Activated T-cell treated with anti-CD3 and anti-CD28 coated beads, Interleukin-2, amount 50 U/mL, for 24 hours (primary cell): Measurements from ENCODE around the gene MAP3K10.
"Not testable (repeated sequence)": the region's sequence is repeated elsewhere in the genome, so short reads cannot be mapped to it uniquely, and the experiment has no call there.

Source experiments
- DNase-seq: peaks from one replicate; pipeline ENCODE4 v3.0.0-alpha.2; 2020
- H3K27ac Mint-ChIP-seq: 2 replicates; pipeline ENCODE4 v1.8.0; 2020; ENCODE audit warnings: mild to moderate bottlenecking, mixed read lengths
- H3K27me3 Mint-ChIP-seq: 2 replicates; pipeline ENCODE4 v1.8.0; 2020; ENCODE audit warnings: mixed read lengths
- H3K36me3 Mint-ChIP-seq: 2 replicates; pipeline ENCODE4 v1.8.0; 2020; ENCODE audit warnings: low read depth, mixed read lengths
- H3K4me1 Mint-ChIP-seq: 2 replicates; pipeline ENCODE4 v1.8.0; 2020; ENCODE audit warnings: low read depth, mixed read lengths
- H3K4me3 Mint-ChIP-seq: 2 replicates; pipeline ENCODE4 v1.8.0; 2020; ENCODE audit warnings: mild to moderate bottlenecking, moderate library complexity, mixed read lengths
- H3K9me3 Mint-ChIP-seq: 2 replicates; pipeline ENCODE4 v1.8.0; 2020; ENCODE audit warnings: mixed read lengths

MAP3K10 gene

GRCh38 chr19:40190891-40191835 lies at the start of gene MAP3K10:
Gene MAP3K10, plus strand, starts transcription at chr19:40191426. Its CDS starts 606 bp downstream, at chr19:40192032.
- H3K9me3 Mint-ChIP-seq: no peaks in the 10 kb centered on the region
- H3K27me3 Mint-ChIP-seq: no peaks in the 10 kb centered on the region
- H3K36me3 Mint-ChIP-seq: peaks cover 1% of the 10 kb centered on the region
- peak; percentile 87 for DNase-seq
- H3K4me3 Mint-ChIP-seq: peak within 1 kb of the TSS; percentile 84
- peaks cover 40% of the 10 kb centered on the region for H3K4me1 Mint-ChIP-seq
- peak within 1 kb of the TSS; percentile 96 for H3K27ac Mint-ChIP-seq

- DNase-seq: no peak
- Mint-ChIP-seq H3K9me3 (no peaks in the 10 kb centered on the region), H3K27ac (no peak overlapping the region), H3K27me3 (no peaks in the 10 kb centered on the region), H3K4me3 (no peak overlapping the region), H3K4me1 (peaks cover 30% of the 10 kb centered on the region), H3K36me3 (no peaks in the 10 kb centered on the region)
Measured at GRCh38 chr19:40141551-40141950, 49.7 kb upstream of the MAP3K10 start.

- peak; percentile 39 for DNase-seq
- no peaks in the 10 kb centered on the region for H3K36me3 Mint-ChIP-seq
- no peaks in the 10 kb centered on the region for H3K9me3 Mint-ChIP-seq
- H3K27ac Mint-ChIP-seq: peak overlapping the region; percentile 93
- H3K4me1 Mint-ChIP-seq: peaks cover 47% of the 10 kb centered on the region
- H3K27me3 Mint-ChIP-seq: no peaks in the 10 kb centered on the region
- peak overlapping the region; percentile 51 for H3K4me3 Mint-ChIP-seq
Measured at GRCh38 chr19:40143612-40144011, 47.6 kb upstream of the MAP3K10 start.

GRCh38 chr19:40144151-40144550 lies 47.1 kb upstream of the MAP3K10 start:
- peak overlapping the region; percentile 93 for H3K27ac Mint-ChIP-seq
- H3K36me3 Mint-ChIP-seq: no peaks in the 10 kb centered on the region
- H3K27me3 Mint-ChIP-seq: no peaks in the 10 kb centered on the region
- H3K9me3 Mint-ChIP-seq: no peaks in the 10 kb centered on the region
- DNase-seq: no peak
- peaks cover 48% of the 10 kb centered on the region for H3K4me1 Mint-ChIP-seq
- peak overlapping the region; percentile 62 for H3K4me3 Mint-ChIP-seq

GRCh38 chr19:40144947-40145748 lies 46.1 kb upstream of the MAP3K10 start:
- Mint-ChIP-seq H3K4me1 (peaks cover 55% of the 10 kb centered on the region), H3K36me3 (no peaks in the 10 kb centered on the region), H3K27me3 (no peaks in the 10 kb centered on the region), H3K9me3 (no peaks in the 10 kb centered on the region), H3K27ac (peak overlapping the region; percentile 77), H3K4me3 (no peak overlapping the region)
- no peak for DNase-seq

- not testable (repeated sequence) for H3K36me3 Mint-ChIP-seq, DNase-seq, H3K27ac Mint-ChIP-seq, H3K9me3 Mint-ChIP-seq, H3K4me3 Mint-ChIP-seq, H3K27me3 Mint-ChIP-seq
- H3K4me1 Mint-ChIP-seq: peaks cover 55% of the 10 kb centered on the region
Measured at GRCh38 chr19:40145749-40146029, 45.5 kb upstream of the MAP3K10 start.

- Mint-ChIP-seq H3K36me3 (no peaks in the 10 kb centered on the region), H3K27ac (peak overlapping the region; percentile 7), H3K27me3 (no peaks in the 10 kb centered on the region), H3K4me1 (peaks cover 55% of the 10 kb centered on the region), H3K4me3 (no peak overlapping the region), H3K9me3 (no peaks in the 10 kb centered on the region)
- DNase-seq: no peak
Measured at GRCh38 chr19:40147338-40147692, 43.9 kb upstream of the MAP3K10 start.

- Mint-ChIP-seq H3K4me3 (no peak overlapping the region), H3K36me3 (no peaks in the 10 kb centered on the region), H3K27me3 (no peaks in the 10 kb centered on the region), H3K4me1 (peaks cover 52% of the 10 kb centered on the region), H3K27ac (no peak overlapping the region), H3K9me3 (no peaks in the 10 kb centered on the region)
- no peak for DNase-seq
Measured at GRCh38 chr19:40147693-40148347, 43.4 kb upstream of the MAP3K10 start.

- Mint-ChIP-seq H3K36me3 (no peaks in the 10 kb centered on the region), H3K9me3 (no peaks in the 10 kb centered on the region), H3K27me3 (no peaks in the 10 kb centered on the region), H3K4me3 (no peak overlapping the region), H3K27ac (no peak overlapping the region), H3K4me1 (peaks cover 38% of the 10 kb centered on the region)
- DNase-seq: no peak
Measured at GRCh38 chr19:40149501-40149900, 41.7 kb upstream of the MAP3K10 start.

GRCh38 chr19:40150170-40150569 lies 41.1 kb upstream of the MAP3K10 start:
- no peak overlapping the region for H3K4me3 Mint-ChIP-seq
- no peaks in the 10 kb centered on the region for H3K9me3 Mint-ChIP-seq
- H3K27me3 Mint-ChIP-seq: no peaks in the 10 kb centered on the region
- no peaks in the 10 kb centered on the region for H3K36me3 Mint-ChIP-seq
- no peak for DNase-seq
- peaks cover 33% of the 10 kb centered on the region for H3K4me1 Mint-ChIP-seq
- H3K27ac Mint-ChIP-seq: no peak overlapping the region

- no peaks in the 10 kb centered on the region for H3K27me3 Mint-ChIP-seq
- H3K27ac Mint-ChIP-seq: no peak overlapping the region
- H3K4me1 Mint-ChIP-seq: peaks cover 12% of the 10 kb centered on the region
- H3K36me3 Mint-ChIP-seq: no peaks in the 10 kb centered on the region
- DNase-seq: no peak
- no peak overlapping the region for H3K4me3 Mint-ChIP-seq
- H3K9me3 Mint-ChIP-seq: no peaks in the 10 kb centered on the region
Measured at GRCh38 chr19:40154121-40154680, 37.0 kb upstream of the MAP3K10 start.

- no peaks in the 10 kb centered on the region for H3K9me3 Mint-ChIP-seq
- no peak overlapping the region for H3K4me3 Mint-ChIP-seq
- H3K36me3 Mint-ChIP-seq: no peaks in the 10 kb centered on the region
- peaks cover 6% of the 10 kb centered on the region for H3K4me1 Mint-ChIP-seq
- H3K27ac Mint-ChIP-seq: peak overlapping the region; percentile 40
- DNase-seq: no peak
- no peaks in the 10 kb centered on the region for H3K27me3 Mint-ChIP-seq
Measured at GRCh38 chr19:40155749-40156265, 35.4 kb upstream of the MAP3K10 start.

GRCh38 chr19:40157059-40157458 lies 34.2 kb upstream of the MAP3K10 start:
- Mint-ChIP-seq H3K27me3 (no peaks in the 10 kb centered on the region), H3K36me3 (no peaks in the 10 kb centered on the region), H3K9me3 (no peaks in the 10 kb centered on the region), H3K27ac (no peak overlapping the region), H3K4me3 (no peak overlapping the region), H3K4me1 (peaks cover 6% of the 10 kb centered on the region)
- no peak for DNase-seq

- no peaks in the 10 kb centered on the region for H3K36me3 Mint-ChIP-seq
- H3K27me3 Mint-ChIP-seq: no peaks in the 10 kb centered on the region
- peaks cover 8% of the 10 kb centered on the region for H3K4me1 Mint-ChIP-seq
- DNase-seq: no peak
- H3K4me3 Mint-ChIP-seq: no peak overlapping the region
- H3K9me3 Mint-ChIP-seq: no peaks in the 10 kb centered on the region
- no peak overlapping the region for H3K27ac Mint-ChIP-seq
Measured at GRCh38 chr19:40159744-40160143, 31.5 kb upstream of the MAP3K10 start.
